M059J (cell line): ENCODE data around the gene CTCFL. TPM values are rescaled to one million over a fixed set of nuclear protein-coding genes. Genes with fewer than 3 reads are reported as not detected.
"Not testable (repeated sequence)": the region's sequence is repeated elsewhere in the genome, so short reads cannot be mapped to it uniquely, and the experiment has no call there.

ENCODE experiments used
- DNase-seq: peaks from one replicate; pipeline ENCODE4 v3.0.0-alpha.2; 2012; ENCODE audit warnings: low read depth
- total RNA-seq: library from RNA; depleted of rRNA; stranded (reverse); fragments of >200 nt; shearing (Covaris generic); gene quantifications from 2 replicates; pipeline ENCODE4 v1.2.3, GENCODE V29; 2014

Gene CTCFL
- total RNA-seq, 1 experiment from 2014 or later = not detected

DNA sequence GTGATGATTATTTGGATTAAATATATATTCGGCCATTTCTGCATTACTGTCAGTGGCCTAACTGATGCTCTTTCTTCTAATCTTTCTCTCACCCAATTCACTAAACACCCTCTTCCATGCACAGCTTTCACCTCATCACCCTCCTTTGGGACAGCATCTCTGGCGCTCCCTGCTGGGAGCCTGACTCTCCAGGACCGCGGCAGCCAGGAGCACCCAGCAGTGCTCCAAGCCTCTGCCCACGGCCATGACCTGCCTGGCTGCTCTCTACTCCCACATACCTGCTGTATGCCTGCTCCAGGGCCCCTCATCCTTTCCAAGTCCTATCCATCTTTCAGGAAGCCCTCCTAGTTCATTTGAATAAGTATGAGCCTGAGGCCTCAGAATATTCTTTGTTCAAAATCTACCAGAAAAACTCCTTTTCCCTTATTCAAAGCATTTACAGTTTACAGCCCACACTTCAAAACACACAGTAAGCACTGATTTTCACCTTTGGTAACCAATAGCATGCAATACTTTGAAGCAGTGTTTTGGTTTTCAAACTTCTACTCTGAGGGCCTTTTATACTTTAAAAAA is 15.2 kb downstream of the CTCFL start:
- peak; percentile 20 for DNase-seq

DNA sequence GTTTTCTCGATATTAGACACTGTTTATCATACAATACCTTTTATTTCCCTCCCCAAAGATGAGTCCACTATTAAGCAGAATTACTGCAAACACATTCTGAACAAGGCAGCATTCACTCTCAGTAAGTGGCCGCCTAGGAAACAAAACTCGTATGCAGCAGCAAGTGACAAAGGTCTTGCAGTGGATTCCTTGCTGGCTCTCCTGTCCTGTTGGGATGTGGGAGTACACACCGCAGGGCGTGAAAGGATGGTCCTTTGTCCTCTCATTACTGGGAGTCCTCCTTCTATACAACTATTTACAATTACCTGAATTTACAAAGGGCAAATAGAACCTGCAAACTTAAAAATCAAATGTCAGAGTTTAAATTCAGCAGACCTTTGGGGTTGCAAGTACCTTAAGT is 16.1 kb downstream of the CTCFL start:
- DNase-seq = no peak

GRCh38 chr20:57508381-57508780 is 16.6 kb downstream of the CTCFL start:
- no peak for DNase-seq

DNA sequence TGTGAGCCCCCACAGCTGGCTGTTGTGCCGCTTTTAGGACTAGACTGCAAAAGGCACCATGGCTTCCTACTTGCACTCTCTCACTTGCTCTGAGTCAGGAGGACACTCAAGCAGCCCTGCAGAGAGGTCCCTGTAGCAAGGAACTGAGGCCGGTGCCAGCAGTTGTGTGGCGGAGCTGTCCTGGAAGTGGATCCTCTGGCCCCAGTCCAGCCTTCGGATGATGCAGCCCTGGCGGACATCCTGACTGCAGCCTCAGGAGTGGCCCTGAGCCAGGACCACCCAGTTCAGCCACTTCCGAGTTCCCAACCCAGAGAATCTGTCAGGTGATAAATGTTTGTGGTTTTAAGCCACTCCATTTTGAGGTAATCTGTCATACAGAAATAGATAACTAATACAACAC is 17.5 kb downstream of the CTCFL start:
- peak; percentile 55 for DNase-seq

DNA sequence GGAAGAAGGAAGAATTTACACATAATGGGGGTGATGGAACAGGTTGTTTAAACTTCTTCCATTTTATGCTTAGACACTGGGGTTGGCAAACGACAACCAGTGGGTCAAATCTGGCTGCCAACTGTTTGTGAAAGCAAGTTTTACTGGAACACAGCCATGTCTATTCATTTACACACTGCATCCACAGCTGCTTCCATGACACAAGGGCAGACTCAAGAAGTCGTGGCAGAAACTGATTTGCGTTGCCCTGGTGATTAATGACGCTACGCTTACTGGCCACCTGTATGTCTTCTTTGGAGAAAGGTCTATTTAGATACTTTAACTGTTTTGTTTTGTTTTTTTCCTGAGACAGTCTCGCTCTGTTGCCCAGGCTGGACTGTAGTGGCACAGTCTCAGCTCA is 19.0 kb downstream of the CTCFL start:
- no peak for DNase-seq

GRCh38 chr20:57504411-57504810 is 20.5 kb downstream of the CTCFL start:
- no peak for DNase-seq

GRCh38 chr20:57503035-57503658 is 21.8 kb downstream of the CTCFL start:
- no peak for DNase-seq

DNA sequence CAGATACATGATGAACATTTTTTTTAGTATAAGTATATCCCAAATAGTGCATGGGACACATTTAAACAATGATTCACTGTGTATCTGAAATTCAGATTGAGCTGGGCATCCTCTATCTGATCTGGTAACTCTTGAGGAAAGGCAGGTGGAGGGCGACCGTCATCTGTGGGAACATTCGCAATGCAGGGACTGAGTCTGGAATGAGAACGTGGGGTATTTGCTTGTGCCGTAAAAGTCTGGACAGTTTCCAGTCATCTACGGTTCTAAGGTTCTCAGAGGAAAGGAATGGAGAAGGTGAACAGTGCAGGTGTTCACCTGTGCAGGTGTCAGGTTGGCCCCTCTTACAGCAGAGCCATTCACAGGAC is 22.6 kb downstream of the CTCFL start:
- no peak for DNase-seq

GRCh38 chr20:57501461-57502335 is 23.2 kb downstream of the CTCFL start:
- DNase-seq = peak; percentile 61

GRCh38 chr20:57500962-57501361 is 24.0 kb downstream of the CTCFL start:
- DNase-seq = no peak

GRCh38 chr20:57500235-57500634 is 24.7 kb downstream of the CTCFL start:
- no peak for DNase-seq

GRCh38 chr20:57499676-57500075 is 25.3 kb downstream of the CTCFL start:
- no peak for DNase-seq

DNA sequence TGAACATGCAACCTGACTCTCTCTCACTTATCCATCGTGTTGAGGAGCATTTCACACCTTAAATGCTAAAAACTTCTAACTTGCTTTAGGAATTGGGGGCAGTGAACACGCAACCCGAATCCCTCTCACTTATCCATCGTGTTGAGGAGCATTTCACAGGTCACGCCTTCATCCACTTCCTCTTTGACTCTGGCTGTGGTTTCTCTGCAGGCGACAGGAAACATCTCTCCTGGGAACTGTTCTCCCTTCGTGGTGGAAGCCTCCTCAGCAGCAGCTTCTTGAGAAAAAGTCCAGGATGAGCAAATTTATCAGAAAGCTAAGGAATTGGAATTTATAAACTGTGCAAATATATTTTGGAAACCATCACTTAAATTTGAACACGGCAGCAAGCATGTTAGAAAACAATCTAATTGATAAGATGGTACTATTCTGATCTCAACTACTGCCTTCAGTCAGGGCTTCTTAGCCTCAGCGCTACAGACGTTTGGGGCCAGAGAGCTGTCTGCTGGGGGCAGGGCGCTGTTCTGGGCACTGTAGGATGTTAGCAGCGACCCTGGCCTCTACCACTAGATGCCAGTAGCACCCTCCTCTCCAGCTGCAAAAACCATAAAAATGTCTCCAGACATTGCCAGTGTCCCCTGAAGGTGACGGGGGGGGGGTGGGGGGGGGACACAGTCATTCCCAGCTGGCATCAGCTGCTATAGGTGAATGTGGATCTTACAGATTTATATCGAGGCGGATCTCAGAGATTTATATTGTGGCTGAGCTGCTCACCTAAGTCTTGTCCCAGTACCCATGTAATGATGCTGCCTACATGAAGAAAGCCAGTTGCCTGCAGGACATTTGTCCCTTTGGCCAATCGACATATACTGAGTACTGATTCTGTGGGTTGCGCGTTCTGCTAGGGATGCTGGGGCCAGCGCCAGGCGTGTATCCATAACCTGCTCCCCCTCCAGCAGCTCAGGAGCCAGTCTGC is 26.2 kb downstream of the CTCFL start:
- peak; percentile 31 for DNase-seq

DNA sequence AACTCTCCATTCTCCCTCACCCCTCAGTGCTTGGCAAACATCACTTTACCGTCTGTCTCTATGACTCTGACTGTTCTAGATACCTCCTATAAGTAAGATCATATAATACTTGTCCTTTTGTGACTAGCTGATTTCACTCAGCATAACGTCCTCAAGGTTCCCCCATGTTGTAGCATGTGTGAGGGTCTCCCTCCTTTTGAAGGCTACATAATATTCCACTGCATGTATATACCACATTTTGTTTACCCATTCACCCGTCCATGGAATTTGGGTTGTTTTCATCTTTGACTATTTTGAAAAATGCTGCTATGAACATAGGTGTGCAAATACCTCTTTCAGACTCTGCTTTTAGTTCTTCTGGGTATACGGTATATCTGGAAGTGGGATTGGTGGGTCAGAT is 28.3 kb downstream of the CTCFL start:
- no peak for DNase-seq

DNA sequence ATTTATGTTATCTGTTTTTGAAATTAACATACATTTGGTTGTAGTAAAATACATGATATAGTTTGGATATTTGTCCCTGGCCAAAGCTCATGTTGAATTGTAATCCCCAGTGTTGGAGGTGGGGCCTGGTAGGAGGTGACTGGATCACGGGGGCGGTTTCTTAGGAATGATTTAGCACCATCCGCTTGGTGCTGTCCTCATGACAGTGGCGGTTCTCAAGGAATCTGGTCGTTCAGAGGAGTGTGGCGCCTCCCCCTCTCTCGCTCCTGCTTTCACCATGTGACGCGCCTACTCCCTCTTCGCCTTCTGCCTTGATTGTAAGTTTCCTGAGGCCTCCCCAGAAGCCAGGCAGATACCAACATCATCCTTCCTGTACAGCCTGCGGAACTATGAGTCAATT is 29.0 kb downstream of the CTCFL start:
- DNase-seq = no peak

DNA sequence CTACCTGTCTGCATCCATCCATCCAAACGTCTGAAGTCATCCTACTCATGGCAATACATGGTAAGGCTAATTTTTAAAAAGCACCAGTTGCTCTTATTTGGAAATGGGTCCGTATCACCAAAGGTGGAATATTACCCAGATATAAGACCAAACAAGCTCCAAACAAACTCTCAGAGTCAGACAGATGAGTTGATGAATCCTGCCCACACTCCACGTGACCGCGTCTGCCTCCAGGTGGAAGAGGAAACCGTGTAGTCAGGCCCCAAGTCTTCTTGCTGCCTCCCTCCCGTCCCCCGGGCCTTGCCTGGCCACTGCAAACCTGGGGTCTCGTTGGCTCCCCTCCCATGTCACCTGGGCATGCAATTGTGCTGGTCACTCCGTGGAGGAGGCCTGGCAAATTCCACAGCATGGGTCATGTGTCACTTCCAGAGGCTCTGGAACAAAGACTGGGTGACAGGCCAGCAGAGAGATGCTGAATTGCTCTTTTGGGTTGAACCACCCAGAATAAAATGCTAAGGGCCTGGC is 31.8 kb downstream of the CTCFL start:
- DNase-seq = no peak

GRCh38 chr20:57491373-57491772 is 33.6 kb downstream of the CTCFL start:
- no peak for DNase-seq

GRCh38 chr20:57488277-57488676 is 36.7 kb downstream of the CTCFL start:
- DNase-seq = not testable (repeated sequence)

DNA sequence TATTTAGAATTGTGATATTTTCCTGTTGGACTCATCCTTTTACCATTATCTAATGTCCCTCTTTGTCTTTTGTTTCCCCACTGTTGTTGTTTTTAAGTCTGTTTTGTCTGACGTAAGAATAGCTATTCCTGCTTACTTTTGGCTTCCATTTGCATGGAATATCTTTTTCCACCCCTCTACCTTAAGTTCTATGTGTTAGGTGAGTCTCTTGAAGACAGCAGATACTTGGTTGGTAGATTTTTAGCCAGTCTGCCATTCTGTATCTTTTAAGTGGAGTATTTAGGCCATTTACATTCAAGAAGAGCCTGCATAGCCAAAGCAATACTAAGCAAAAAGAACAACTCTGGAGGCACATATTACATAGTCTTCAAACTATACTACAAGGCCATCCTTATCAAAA is 39.2 kb downstream of the CTCFL start:
- no peak for DNase-seq

DNA sequence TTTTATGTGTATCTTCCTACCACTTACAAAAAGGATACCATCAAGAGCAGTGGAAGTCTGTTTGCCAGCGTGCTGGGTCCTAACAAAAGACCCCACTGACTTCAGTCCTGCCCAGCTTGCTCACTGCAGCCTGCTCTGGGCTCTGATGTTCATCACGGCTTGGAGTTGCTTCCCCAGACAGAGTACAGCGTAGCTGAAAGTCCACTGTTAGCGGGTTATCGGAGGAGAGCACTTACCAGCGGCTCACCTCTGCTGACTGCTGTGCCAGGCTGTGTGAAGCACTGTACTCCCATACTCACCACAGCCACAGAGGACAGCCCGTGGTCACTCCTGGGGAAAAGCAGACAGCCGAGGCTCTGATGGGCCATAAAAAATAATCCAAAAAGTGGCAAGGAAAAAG is 40.2 kb downstream of the CTCFL start:
- DNase-seq = no peak

GRCh38 chr20:57483287-57484050 is 41.5 kb downstream of the CTCFL start:
- no peak for DNase-seq
